ENCODE measurements around the gene EEFSEC. TPM values are rescaled to one million over a fixed set of nuclear protein-coding genes. Genes with fewer than 3 reads are reported as not detected.

The EEFSEC gene
- total RNA-seq, 1 experiment from 2014 or later, result 15.4 TPM

DNA sequence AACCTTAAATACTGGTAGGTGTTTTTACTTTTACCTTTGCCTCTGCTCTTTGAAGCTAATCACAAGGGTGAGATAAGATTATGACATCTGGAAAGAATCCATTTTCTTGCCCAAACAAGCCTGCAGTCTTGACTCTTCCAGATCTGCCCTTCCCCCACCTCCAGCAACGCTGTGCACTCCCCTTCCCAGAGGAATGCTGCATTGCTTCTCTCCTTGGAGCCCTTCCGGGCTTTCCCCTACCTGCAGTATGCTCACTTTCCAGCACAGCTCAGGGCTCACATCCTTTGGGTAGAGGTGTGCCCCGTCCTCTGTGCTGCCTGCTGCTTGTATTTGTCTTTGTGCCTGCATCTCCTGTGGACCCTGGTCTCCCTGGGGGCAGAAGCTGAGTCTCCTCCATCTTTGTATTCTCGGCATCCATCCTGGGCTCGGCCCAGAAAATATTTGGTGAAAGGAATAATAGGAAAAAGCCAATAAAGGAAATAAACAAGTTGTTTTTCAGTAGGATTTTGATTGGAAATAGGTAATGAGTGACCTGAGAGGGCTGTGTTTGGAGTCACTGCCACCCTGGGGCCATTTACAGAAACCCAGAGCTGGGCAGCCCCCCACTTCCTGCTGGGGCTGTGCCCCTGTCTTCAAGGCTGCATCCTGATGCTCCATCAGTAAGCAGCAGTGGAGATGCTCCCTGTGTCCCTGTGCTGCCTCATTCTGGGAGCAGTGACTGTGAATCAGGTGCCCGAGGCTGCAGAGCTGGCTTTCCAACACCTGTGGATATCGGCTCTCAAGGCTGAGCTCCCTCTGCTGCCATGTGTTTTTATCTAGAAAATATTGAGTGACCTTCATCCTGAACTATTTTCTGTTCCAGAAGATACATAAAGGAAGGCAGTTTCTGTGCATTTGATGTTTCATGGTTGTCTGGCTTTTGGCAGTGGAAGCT is 117.5 kb downstream of the EEFSEC start:
- in situ Hi-C loops (cut with HindIII; ENCODE audit: low pct_unique_long_range_greater_than_20kb, low sequenced_read_pairs) (no loop called here), intact Hi-C loops (cut with micrococcal nuclease; ENCODE audit: unreplicated experiment) (no loop called here)
- no peak for DNase-seq (ENCODE audit: low read depth, low spot score)
- Histone ChIP-seq H3K4me1 (ENCODE audit: control insufficient read depth, insufficient read depth, low read length) (peaks cover 4% of the 10 kb centered on the region; the same call in 1 of the 2 replicates), H3K4me3 (ENCODE audit: low read depth in 2 of 2, low read length in 2 of 2) (no peak overlapping the region), H3K27ac (ENCODE audit: low read length) (no peak overlapping the region), H3K9me3 (ENCODE audit: control insufficient read depth, insufficient read depth, low read depth, low read length) (no peaks in the 10 kb centered on the region), H3K27me3 (ENCODE audit: control insufficient read depth, insufficient read depth, low read length) (no peaks in the 10 kb centered on the region), H3K36me3 (ENCODE audit: control insufficient read depth, insufficient read depth, low read length) (no peaks in the 10 kb centered on the region)
- ATAC-seq, result no peak
- TF ChIP-seq, protein P1, sequence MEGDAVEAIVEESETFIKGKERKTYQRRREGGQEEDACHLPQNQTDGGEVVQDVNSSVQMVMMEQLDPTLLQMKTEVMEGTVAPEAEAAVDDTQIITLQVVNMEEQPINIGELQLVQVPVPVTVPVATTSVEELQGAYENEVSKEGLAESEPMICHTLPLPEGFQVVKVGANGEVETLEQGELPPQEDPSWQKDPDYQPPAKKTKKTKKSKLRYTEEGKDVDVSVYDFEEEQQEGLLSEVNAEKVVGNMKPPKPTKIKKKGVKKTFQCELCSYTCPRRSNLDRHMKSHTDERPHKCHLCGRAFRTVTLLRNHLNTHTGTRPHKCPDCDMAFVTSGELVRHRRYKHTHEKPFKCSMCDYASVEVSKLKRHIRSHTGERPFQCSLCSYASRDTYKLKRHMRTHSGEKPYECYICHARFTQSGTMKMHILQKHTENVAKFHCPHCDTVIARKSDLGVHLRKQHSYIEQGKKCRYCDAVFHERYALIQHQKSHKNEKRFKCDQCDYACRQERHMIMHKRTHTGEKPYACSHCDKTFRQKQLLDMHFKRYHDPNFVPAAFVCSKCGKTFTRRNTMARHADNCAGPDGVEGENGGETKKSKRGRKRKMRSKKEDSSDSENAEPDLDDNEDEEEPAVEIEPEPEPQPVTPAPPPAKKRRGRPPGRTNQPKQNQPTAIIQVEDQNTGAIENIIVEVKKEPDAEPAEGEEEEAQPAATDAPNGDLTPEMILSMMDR (IDR thresholded peaks at IDR 0.05), result no peak
- TF ChIP-seq, protein P2, sequence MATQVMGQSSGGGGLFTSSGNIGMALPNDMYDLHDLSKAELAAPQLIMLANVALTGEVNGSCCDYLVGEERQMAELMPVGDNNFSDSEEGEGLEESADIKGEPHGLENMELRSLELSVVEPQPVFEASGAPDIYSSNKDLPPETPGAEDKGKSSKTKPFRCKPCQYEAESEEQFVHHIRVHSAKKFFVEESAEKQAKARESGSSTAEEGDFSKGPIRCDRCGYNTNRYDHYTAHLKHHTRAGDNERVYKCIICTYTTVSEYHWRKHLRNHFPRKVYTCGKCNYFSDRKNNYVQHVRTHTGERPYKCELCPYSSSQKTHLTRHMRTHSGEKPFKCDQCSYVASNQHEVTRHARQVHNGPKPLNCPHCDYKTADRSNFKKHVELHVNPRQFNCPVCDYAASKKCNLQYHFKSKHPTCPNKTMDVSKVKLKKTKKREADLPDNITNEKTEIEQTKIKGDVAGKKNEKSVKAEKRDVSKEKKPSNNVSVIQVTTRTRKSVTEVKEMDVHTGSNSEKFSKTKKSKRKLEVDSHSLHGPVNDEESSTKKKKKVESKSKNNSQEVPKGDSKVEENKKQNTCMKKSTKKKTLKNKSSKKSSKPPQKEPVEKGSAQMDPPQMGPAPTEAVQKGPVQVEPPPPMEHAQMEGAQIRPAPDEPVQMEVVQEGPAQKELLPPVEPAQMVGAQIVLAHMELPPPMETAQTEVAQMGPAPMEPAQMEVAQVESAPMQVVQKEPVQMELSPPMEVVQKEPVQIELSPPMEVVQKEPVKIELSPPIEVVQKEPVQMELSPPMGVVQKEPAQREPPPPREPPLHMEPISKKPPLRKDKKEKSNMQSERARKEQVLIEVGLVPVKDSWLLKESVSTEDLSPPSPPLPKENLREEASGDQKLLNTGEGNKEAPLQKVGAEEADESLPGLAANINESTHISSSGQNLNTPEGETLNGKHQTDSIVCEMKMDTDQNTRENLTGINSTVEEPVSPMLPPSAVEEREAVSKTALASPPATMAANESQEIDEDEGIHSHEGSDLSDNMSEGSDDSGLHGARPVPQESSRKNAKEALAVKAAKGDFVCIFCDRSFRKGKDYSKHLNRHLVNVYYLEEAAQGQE (IDR thresholded peaks at IDR 0.05; ENCODE audit: insufficient read depth in 1 of 2, low read depth in 2 of 2, low read length in 1 of 2), result no peak
- TF ChIP-seq TCF7L2 (IDR thresholded peaks at IDR 0.05; ENCODE audit: low read depth, low read length) (no peak), SIN3A (IDR thresholded peaks at IDR 0.05; ENCODE audit: borderline replicate concordance, insufficient read depth, low read depth, low read length) (no peak), POLR2AphosphoS5 (IDR thresholded peaks at IDR 0.05; ENCODE audit: low read depth, low read length) (no peak)
- BruUV-seq (replicated peaks), result no TSS peak
- ChIA-PET POLR2A (interaction anchor here (0.6 kb wide), 1 partner anchor 21 kb away, joined by 3 read pairs; no protein-coding TSS in a partner anchor), CTCF (no interaction called here)

DNA sequence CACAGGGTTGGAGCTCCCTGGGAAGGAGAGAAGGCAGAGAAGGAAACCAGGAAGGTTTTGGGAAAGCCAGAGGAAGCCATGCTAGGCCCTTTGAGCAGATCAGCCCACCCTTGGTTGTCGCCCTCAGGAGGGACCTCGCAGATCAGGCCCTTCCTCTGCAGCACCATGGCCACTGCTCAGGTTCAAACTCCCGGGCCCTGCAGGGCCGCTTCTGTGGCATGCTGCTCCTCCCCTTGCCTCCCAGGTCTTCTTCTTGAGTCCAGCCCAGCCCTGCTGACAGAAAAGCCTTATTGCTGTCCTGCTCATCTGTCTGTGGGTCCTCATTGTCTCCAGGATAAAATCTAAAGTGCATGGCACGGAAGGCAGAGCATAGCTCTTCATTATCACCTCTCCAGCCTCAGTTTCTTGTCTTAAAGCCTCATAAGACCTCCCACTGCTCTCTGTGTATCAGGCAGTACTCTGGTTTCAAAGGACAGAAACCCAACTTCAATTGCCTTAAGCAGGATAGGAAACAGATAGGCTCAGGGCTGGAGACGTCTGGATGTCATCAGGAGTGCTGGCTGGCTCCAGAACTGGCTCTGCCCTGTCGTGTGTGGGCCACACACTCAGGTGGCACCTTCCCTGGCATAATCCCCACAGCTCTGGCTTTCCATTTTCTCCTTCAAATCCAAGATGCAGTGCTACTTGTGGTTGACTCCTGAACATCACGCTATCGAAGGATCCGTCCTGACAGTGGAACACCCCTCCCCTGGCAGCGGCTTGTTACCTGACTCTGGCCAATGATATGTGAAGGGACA is 118.5 kb downstream of the EEFSEC start:
- POLR2A ChIA-PET, result interaction anchor here (0.6 kb wide), 1 partner anchor 20 kb away, joined by 3 read pairs; no protein-coding TSS in a partner anchor
- peaks cover 4% of the 10 kb centered on the region; the same call in 1 of the 2 replicates for H3K4me1 ChIP-seq (ENCODE audit: control insufficient read depth, insufficient read depth, low read length)
- no TSS peak for BruUV-seq (replicated peaks)

More for the DNA sequence above, 118.5 kb downstream of the EEFSEC start:
- CTCF ChIA-PET, result no interaction called here
- Histone ChIP-seq H3K27me3 (ENCODE audit: control insufficient read depth, insufficient read depth, low read length) (no peaks in the 10 kb centered on the region), H3K36me3 (ENCODE audit: control insufficient read depth, insufficient read depth, low read length) (no peaks in the 10 kb centered on the region), H3K27ac (ENCODE audit: low read length) (no peak overlapping the region), H3K9me3 (ENCODE audit: control insufficient read depth, insufficient read depth, low read depth, low read length) (no peaks in the 10 kb centered on the region), H3K4me3 (ENCODE audit: low read depth in 2 of 2, low read length in 2 of 2) (no peak overlapping the region)
- ATAC-seq (no peak), DNase-seq (ENCODE audit: low read depth, low spot score) (no peak)
- intact Hi-C loops (cut with micrococcal nuclease; ENCODE audit: unreplicated experiment) (no loop called here), in situ Hi-C loops (cut with HindIII; ENCODE audit: low pct_unique_long_range_greater_than_20kb, low sequenced_read_pairs) (no loop called here)
- TF ChIP-seq, protein P1 (IDR thresholded peaks at IDR 0.05), result no peak
- TF ChIP-seq SIN3A (IDR thresholded peaks at IDR 0.05; ENCODE audit: borderline replicate concordance, insufficient read depth, low read depth, low read length) (no peak), TCF7L2 (IDR thresholded peaks at IDR 0.05; ENCODE audit: low read depth, low read length) (no peak), POLR2AphosphoS5 (IDR thresholded peaks at IDR 0.05; ENCODE audit: low read depth, low read length) (no peak)
- TF ChIP-seq, protein P2 (IDR thresholded peaks at IDR 0.05; ENCODE audit: insufficient read depth in 1 of 2, low read depth in 2 of 2, low read length in 1 of 2), result no peak

Data from Panc1 (cell line).